ENCODE measurements around the gene TPP1.

The TPP1 gene

GRCh38 chr11:6658647-6659046 lies 39.4 kb upstream of the TPP1 start:
- no peak for TF ChIP-seq CTCF (IDR thresholded peaks at IDR 0.05; ENCODE audit: control insufficient read depth, insufficient read depth, low read depth, low read length, missing control alignments)
- DNase-seq (ENCODE audit: low read depth): no peak
- no peak overlapping the region for H3K4me3 ChIP-seq (ENCODE audit: control insufficient read depth, low read depth, low read length)

GRCh38 chr11:6657346-6657745 lies 38.1 kb upstream of the TPP1 start:
- no peak overlapping the region for H3K4me3 ChIP-seq (ENCODE audit: control insufficient read depth, low read depth, low read length)
- TF ChIP-seq CTCF (IDR thresholded peaks at IDR 0.05; ENCODE audit: control insufficient read depth, insufficient read depth, low read depth, low read length, missing control alignments): no peak

GRCh38 chr11:6656936-6657335 lies 37.7 kb upstream of the TPP1 start:
- H3K4me3 ChIP-seq (ENCODE audit: control insufficient read depth, low read depth, low read length): no peak overlapping the region
- TF ChIP-seq CTCF (IDR thresholded peaks at IDR 0.05; ENCODE audit: control insufficient read depth, insufficient read depth, low read depth, low read length, missing control alignments): no peak
- DNase-seq (ENCODE audit: low read depth): no peak

More at GRCh38 chr11:6657346-6657745, 38.1 kb upstream of the TPP1 start:
- DNase-seq (ENCODE audit: low read depth): no peak

- no peak overlapping the region for H3K4me3 ChIP-seq (ENCODE audit: control insufficient read depth, low read depth, low read length)
- TF ChIP-seq CTCF (IDR thresholded peaks at IDR 0.05; ENCODE audit: control insufficient read depth, insufficient read depth, low read depth, low read length, missing control alignments): no peak
- DNase-seq (ENCODE audit: low read depth): no peak
These were observed 37.3 kb upstream of the TPP1 start for GRCh38 chr11:6656584-6656915.

- DNase-seq (ENCODE audit: low read depth): no peak
- peak within 1 kb of the TSS; percentile 54 for H3K4me3 ChIP-seq (ENCODE audit: control insufficient read depth, low read depth, low read length)
- TF ChIP-seq CTCF (IDR thresholded peaks at IDR 0.05; ENCODE audit: control insufficient read depth, insufficient read depth, low read depth, low read length, missing control alignments): no peak
These were observed 36.8 kb upstream of the TPP1 start, which contains the start of gene DCHS1 for GRCh38 chr11:6655790-6656583. Gene DCHS1, minus strand, starts transcription at chr11:6655809. Its CDS starts 14,196 bp downstream, at chr11:6641613.

- DNase-seq (ENCODE audit: low read depth): no peak
- peak overlapping the region; percentile 40 for H3K4me3 ChIP-seq (ENCODE audit: control insufficient read depth, low read depth, low read length)
- TF ChIP-seq CTCF (IDR thresholded peaks at IDR 0.05; ENCODE audit: control insufficient read depth, insufficient read depth, low read depth, low read length, missing control alignments): no peak
These were observed 36.0 kb upstream of the TPP1 start for GRCh38 chr11:6655020-6655789.

Measured in AG09309 (cell line).